GM21786 (cell line): Measurements from ENCODE around the gene LOXHD1.

ENCODE experiments used
- ATAC-seq: cut with Tn5 transposase; IDR thresholded peaks from one replicate; pipeline ENCODE4 v1.9.1; 2021; ENCODE audit not compliant: unreplicated experiment

The LOXHD1 gene, protein sequence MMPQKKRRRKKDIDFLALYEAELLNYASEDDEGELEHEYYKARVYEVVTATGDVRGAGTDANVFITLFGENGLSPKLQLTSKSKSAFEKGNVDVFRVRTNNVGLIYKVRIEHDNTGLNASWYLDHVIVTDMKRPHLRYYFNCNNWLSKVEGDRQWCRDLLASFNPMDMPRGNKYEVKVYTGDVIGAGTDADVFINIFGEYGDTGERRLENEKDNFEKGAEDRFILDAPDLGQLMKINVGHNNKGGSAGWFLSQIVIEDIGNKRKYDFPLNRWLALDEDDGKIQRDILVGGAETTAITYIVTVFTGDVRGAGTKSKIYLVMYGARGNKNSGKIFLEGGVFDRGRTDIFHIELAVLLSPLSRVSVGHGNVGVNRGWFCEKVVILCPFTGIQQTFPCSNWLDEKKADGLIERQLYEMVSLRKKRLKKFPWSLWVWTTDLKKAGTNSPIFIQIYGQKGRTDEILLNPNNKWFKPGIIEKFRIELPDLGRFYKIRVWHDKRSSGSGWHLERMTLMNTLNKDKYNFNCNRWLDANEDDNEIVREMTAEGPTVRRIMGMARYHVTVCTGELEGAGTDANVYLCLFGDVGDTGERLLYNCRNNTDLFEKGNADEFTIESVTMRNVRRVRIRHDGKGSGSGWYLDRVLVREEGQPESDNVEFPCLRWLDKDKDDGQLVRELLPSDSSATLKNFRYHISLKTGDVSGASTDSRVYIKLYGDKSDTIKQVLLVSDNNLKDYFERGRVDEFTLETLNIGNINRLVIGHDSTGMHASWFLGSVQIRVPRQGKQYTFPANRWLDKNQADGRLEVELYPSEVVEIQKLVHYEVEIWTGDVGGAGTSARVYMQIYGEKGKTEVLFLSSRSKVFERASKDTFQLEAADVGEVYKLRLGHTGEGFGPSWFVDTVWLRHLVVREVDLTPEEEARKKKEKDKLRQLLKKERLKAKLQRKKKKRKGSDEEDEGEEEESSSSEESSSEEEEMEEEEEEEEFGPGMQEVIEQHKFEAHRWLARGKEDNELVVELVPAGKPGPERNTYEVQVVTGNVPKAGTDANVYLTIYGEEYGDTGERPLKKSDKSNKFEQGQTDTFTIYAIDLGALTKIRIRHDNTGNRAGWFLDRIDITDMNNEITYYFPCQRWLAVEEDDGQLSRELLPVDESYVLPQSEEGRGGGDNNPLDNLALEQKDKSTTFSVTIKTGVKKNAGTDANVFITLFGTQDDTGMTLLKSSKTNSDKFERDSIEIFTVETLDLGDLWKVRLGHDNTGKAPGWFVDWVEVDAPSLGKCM (N-terminal part only)

DNA sequence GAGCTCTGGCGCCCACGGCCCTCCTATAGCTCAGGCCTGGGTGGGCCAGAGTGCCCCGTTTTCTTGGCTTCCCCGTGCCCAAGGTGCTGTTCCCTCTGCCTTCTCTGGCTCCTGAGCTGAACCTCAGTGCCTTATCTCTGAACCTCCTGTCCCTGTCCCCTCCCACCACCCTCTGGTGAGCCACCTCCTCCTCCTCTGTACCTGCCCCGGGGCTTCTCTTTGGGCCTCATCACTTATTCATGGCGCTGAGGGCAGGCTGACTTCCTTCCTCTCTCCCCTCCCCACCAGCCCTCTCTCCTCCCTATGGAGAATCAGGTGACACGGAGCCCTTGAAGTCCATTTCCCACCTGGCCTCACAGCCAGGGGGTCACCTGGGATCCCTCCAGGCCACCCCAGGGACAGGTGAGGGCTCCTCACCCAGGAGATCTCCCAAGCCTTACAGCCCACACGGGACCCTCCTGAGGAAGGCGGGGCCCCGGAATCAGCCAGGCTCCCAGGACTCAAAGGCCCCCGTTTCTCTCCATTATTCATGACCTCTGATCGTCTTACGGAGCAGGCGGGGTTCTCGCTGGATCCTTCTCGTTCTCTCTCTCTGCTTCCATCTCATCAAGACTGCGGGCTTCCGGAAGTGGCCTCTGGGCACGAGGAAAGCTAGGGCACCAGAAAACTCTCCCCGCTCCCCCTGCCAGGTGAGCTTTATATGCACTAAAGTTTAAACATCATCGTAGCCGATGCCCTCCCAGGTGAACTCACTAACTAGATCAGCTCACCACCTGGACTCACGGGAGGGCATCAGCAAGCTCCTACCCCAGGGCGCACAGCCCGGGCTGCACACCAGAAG is at the start of gene LOXHD1:
LOXHD1 (minus strand) TSS at position 106 of the 841 bp plus-strand sequence. CDS start 187 bp downstream, outside the sequence.
- ATAC-seq, result no peak

DNA sequence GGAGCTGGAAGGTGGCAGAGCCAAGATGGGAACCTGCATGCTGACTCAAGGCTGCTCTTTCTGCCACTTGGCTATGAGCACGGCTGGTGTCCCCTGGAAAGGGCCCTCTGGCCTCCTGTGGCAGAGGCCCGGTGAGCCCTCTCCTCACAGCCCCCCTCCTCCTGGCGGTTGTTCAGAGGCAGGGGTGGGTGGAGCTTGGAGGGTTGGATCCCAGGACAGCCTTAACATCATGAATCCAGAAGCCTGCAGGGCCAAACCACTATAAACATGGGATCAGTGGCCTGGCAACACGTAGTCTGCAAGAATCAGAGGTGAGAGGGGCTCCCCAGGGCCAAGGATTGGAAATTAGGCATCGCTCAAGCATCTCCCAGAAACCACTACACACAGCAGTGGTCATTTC is 48.5 kb upstream of the LOXHD1 start:
- no peak for ATAC-seq

DNA sequence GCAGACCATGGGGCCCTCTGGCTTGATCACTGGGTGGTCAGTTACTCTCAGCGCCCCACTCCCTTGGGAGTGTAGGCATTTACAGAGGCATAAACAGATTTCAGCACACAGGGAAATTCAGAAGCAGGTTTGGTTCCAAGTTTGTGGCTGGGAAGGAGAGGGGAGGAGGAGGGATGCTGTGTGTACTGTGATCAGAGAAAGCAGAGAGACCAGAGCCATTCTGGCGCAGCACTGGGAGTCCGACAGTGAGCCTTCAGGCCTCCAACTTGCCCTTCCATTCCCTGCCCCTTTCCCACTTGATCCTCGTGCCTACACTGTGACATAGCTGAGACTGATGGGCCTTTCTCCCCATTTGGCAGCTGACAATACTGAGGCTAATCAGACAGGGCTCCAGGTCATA is 47.8 kb upstream of the LOXHD1 start:
- no peak for ATAC-seq

DNA sequence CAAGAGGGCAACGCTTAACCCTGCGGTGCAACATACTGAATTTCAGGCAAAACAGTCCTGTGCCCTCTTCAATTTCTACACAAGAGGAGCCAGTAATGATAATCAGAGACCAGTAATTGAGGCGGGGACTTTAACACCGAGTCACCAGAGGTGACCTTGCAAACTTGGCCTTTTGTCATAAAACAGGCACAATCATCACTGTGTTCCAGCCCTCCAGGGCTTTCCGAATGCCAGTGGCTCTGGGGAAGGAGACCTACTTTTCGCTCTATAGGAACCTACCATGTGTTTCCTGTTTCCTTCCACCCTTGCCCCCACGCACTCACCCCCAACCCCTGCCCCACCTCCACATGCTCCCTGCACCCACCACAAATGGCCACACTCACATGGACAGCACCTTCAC is 47.2 kb upstream of the LOXHD1 start:
- no peak for ATAC-seq

DNA sequence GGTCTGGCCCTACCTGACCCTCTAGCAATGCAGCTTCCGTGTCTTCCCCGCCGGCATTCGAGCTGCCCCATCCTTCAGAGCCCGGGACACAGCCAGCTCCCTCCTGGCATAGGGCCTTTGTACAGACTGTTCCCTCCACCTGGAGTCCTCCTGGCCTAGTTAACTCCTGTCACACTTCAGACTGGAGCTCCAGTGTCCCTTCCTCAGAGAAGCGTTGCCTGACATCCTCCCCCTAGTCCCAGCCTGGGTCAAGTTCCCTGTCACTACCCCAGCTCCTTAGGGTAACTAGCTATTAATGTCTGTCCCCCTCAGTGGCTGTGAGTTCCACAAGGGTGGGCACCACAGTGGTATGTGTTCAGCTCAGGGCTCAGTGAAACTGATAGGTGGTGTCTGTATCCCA is 45.5 kb upstream of the LOXHD1 start:
- no peak for ATAC-seq

DNA sequence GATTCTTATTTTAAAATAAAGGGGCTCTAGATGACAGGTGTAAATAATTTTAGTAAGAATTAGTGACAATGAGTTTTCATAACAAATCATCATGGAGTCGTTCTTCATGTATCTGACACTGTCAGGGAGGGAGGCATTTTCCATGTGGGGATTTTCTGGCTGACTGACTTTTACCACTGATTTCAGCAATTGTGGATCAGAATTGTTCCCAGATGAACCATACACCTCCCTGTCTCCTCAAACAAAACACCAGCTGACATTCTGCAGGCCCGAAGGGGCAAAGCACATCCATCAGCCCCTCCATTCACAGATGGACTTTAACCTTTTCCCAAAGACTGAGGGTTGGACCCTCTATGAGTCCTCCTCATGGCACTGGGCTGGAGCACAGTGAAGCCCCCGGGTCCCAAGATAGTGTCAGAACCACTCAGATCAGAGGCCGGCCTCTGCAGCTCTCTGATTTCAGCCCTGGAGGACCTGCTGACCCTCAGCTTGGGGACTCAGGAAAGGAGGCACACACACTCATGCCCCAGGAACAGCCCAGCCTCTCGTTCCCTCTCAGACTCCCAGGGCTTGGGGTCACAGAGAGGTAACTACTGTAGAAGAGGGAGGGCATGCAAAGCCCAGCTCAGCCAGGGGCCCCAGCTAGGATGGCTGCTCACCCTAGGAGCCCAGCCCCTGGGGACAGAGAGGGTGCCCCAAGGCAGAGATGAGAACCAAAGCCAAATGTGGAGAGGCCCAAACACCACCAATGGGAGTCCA is 43.2 kb upstream of the LOXHD1 start:
- no peak for ATAC-seq

DNA sequence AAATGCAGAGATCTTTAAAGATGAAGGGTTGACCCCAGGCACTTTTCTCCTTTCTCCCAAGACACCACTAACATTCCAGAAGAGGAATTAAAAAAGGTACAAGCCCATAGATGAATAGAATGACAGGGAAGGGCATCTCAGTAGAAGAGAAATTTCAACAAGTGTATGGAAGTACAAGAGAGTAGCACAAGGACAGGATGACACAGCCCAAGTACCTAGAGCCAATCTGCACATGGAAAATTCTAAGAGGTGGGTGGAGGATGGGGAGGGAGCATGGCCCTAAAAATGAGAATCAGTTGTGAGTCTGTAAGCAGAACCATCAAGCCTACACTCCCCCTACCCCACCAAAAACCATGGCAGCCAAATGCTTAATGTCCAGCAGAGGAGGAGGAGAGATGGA is 39.7 kb upstream of the LOXHD1 start:
- no peak for ATAC-seq

DNA sequence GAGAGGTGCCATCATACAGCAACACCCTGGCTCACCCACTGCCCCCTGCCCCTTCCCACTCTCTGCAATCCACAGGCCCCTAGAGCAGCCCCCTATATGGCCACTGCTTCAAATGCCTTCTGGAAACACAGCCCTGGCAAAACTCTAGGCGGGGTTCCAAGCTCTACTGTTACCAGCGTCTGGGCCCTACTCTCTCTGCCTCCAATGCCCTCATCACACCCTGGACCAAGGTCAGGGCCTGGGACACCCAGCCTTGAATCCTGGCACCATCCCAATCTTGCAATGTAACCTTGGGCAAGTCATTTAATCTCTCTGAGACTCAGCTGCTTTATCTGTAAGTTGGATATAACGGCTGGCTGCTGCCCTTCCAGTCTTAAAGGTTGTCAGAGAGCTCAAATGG is 39.2 kb upstream of the LOXHD1 start:
- ATAC-seq, result no peak

DNA sequence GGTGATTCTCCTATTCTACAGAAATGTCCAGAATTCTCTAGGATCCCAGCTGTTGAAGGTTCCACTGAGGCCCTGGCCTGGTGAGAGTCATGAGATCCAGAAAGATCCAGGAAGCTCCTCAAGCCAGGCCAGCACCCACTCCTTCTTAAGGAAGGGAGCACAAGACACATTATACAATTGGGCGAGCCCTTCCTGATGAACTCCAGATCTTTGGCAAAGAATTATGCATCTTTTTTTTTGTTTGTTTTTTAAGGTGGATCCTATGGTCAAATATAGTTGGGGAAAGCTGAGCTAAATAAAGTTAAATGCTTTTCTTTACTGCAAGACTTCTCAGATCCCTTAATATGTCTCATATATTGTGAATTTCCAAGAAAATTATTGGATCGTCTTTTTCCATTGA is 37.0 kb upstream of the LOXHD1 start:
- no peak for ATAC-seq

DNA sequence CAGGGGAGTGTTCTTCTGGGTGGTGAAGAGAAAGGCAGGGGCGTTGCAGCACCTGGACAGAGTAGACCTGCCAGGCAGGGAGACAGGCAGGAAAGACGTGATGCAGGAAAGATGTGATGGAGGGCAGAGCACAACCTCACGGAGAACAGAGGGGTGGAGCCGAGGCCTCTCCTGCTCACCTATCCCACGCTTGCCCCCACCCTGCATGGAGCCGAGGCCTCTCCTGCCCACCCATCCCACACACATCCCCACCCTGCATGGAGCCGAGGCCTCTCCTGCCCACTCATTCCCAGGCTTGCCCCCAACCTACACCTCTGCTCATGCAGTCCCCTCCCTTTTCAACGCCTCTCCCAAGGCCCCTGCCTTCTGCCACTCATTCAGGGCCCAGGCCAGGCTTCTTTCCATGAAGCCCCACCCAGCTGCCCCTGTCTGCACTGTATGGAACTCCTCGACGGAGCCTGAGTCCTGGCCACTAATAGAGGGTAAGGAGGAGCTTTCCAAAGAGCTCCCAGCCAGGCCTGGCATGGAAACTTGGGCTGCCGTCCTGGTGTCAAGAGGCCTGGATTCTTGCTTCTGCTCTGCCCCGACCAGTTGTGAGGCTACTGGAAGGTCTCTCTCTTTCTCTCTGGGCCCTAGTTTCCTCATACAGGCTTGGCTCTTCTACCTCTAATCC is 32.0 kb upstream of the LOXHD1 start:
- no peak for ATAC-seq

DNA sequence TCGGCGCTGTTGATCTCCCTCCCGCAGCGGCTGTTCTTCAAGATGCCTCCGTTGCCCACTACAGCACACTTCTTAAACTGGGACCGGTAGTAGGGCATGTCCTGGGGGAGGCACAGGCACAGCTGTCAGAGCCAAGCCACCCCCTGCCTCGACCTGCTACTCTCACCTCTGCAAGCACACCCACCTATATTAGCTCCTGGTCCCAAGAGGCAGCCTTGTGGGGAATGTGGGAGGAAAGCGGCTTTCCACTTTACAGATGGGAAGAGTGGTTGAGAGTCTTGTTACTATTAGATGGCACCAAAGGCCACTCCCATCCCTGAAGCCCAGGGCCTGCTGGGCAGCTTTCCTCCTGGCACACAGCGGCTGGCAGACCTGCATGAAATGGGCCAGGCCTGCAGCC is 29.2 kb upstream of the LOXHD1 start:
- no peak for ATAC-seq

DNA sequence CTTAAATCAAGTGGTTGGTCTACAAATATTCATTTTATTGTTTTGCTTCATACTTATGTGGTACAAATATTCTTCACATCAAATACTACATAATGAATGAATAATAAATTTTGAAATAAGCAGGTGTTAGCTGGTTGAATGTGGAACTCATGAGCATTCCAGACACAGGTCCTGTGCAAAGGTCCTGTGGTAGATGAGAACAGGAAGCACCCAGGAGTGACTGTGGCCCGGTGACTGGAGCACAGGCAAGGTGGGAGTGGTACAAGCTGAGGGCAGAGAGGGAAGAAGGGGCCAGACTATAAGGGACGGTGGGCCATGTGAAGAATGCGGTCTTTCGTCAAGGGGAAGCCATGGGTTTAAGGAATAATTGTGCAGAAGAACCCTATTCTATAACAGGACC is 26.2 kb upstream of the LOXHD1 start:
- no peak for ATAC-seq

DNA sequence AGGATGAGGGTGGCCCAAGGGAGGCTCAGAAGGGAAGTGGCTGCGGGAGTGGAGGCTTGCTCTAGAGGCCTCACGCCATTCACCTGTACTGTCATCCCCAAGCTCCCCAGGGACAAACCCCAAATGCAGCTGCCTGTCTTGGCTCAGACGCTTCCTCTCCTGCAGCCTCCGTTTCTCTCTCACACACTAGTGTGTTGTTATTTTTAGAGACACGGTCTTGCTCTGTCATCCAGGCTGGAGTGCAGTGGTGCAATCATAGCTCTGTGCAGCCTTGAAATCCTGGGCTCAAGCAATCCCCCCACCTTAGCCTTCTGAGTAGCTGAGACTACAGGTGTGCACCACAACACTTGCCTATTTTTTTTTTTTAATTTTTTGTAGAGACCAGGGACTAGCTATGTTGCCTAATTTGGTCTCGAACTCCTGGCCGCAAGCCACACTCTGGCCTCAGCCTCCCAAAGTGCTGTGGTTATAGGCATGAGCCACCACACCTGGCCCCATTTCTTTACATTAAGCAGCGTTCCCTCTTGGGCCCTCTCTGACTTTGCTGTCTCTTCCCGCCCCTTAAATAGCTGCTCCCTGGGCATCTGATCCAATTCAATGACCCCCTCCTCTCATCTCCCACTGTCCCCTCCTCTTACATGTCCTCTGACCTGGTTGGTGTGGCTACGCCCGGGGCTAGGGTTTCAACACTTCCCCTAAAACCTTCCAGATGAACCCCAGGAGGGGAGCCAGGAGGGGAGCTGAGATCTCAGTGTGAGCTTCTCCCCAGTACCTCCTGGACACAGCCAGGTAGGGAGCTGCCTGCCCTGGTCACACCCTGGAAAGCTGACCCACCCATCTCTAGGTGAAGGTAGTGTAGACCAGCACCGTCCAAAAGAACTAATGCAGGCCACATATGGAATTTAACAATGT is 24.0 kb upstream of the LOXHD1 start:
- ATAC-seq, result no peak

DNA sequence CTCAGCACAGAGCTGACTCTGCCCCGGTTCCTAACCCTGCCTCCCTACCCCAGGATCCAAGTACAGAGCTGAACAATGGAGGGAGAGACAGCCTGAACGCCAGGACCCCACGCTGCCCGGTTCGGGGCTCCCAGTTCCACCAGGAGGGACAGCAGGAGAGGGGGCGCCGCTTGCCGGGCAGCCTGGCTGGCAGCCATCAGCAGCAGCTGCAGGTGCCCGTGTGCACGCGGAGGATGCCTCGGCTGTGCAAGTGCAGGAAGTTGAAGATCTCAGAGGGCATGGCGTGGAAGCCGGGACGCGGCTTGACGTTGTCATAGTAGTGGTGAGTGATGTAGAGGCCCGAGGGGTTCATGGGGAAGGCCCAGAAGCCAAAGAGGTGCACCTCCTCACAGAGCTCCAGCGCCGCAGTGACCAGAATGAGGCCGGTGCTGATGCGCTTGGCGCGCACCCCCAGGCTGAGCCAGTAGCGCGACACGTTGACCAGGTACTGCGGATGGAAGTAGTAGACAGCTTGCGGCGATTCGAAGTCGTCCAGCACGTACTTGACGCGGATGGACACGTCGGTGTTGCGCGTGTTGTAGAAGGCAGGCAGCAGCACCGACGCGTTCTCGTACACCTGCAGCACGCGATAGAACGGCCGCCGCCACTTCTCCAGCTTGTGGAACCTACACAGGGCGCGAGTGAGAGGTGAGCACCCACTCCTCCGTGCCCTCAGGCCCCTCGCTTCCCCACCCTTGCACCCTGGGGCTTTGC is 23.0 kb upstream of the LOXHD1 start:
- ATAC-seq, result no peak

DNA sequence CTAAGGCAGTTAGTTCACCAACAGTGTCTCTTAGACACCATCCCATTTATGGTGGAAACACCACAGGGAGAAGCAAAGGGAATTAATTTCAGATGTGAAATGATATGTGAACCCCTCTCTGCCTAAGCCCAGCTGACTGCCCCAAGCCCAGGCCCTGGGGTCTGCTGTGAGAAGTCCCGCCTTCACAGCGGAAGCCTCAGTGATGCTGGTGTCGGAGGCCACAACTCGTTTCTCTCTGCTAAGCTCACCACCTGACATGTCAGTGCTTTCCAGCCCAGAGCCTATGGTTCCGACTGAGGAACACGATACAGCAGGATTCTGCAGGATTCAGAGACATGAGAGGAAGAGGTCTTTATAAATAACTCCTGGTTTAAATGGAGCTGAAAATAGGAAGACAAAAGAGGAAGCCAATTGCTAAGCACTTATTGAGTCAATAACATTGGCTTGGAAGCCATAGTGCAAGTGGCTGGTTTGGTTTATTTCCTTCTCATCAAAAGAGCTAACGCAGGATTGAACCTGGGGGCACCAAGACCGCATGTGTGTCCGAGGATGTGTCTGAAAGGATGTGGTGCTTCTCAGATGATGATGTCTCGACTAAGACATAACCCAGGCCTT is 21.9 kb upstream of the LOXHD1 start:
- ATAC-seq, result no peak

DNA sequence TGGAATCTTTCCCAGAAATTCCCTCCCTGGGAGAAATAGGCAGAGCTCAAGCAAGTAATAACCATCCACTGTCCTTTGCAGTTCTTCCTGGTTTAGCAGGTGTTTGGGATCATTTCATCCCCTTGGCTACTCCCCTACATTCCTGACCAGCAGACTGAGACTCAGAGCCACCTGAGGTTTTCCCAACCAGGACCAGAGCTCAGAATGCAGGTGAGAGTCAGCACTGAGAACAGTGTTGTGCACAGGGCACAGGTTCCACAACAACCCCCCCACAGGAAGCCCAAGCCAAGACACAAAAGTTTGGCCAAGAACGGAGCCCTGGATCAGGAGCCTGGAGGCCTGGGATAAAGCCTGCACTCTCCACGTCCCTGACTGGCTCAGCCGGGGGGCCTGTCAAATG is 21.0 kb upstream of the LOXHD1 start:
- ATAC-seq, result no peak

DNA sequence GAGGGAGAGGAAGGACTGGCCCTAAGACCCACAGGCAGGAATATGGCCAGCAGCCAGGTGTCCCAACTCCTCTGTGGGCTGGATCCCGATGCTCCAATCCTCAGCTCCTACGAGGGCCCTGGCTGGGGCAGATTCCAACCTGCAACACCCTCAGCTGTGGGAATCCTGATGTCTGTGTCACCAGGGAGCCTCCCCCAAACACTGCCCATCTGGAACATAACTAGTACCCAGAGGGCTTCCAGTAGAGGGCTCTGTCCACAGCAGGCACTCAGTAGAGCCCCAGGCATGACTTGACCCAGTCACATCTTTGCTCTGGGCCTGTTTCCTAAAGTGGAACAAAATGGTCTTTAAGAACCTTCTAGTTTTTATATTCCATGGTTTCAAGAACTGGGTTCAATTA is 20.6 kb upstream of the LOXHD1 start:
- no peak for ATAC-seq
